ENCODE data around the gene WNK1.

Gene WNK1

GRCh38 chr12:727321-727720, 25.1 kb upstream of the WNK1 start:
- H3K4me3 ChIP-seq (ENCODE audit: low read length), result no peak overlapping the region
- TF ChIP-seq ZNF274 (IDR thresholded peaks at IDR 0.05; ENCODE audit: low read depth, low read length), result no peak

GRCh38 chr12:728781-729180, 23.6 kb upstream of the WNK1 start:
- H3K4me3 ChIP-seq (ENCODE audit: low read length), result no peak overlapping the region
- TF ChIP-seq ZNF274 (IDR thresholded peaks at IDR 0.05; ENCODE audit: low read depth, low read length), result no peak

GRCh38 chr12:729221-729620, 23.2 kb upstream of the WNK1 start:
- no peak for TF ChIP-seq ZNF274 (IDR thresholded peaks at IDR 0.05; ENCODE audit: low read depth, low read length)
- H3K4me3 ChIP-seq (ENCODE audit: low read length), result no peak overlapping the region

GRCh38 chr12:730550-730949, 21.8 kb upstream of the WNK1 start:
- no peak overlapping the region for H3K4me3 ChIP-seq (ENCODE audit: low read length)
- no peak for TF ChIP-seq ZNF274 (IDR thresholded peaks at IDR 0.05; ENCODE audit: low read depth, low read length)

DNA sequence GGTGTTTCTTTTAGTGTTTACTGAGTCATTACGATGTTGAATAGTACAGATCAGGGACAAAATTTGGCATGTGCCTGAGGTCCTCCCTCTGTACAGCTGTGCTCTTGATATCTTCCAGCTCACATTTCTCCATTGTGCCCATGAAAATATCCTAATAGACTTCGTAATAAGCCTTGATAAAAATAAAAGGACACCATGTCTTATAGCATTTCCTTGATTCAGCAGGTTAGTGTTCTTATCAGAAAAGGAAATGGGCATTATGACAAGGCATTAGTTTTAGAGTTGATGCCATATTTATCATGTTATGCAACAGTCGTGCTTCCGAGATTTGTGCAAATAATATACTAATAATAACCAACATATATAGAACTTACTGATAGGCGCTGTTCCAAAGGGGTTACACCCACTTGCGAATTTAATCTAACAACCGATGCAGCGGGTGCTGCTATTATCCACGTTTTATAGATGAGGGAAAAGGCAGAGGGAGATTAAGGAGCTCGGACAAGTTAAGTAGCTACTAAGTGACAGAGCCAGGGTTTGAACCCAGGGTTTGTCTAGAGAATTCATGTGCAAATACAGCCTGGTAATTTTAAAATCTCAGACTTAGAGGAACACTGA, 15.1 kb upstream of the WNK1 start:
- no peak overlapping the region for H3K4me3 ChIP-seq (ENCODE audit: low read length)
- TF ChIP-seq ZNF274 (IDR thresholded peaks at IDR 0.05; ENCODE audit: low read depth, low read length), result no peak

DNA sequence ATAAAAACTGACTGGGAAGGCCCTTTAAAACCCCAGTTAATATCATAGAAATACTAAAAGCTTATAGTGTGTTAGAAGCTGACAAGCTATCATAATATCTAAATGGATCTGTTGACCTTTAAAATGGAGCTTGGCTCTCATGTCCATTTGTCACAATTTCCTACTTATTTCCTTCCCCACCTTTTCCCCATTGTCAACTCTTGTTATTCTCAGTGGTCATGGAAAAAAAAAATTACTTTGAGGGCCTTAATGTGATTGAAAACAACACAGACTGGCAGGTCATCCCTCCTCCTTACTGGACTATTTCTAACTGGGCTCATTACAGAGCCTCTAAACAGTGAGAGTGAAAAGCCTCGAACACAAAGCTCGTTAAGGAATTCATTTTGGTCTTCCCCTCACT, 13.7 kb upstream of the WNK1 start:
- no peak for TF ChIP-seq ZNF274 (IDR thresholded peaks at IDR 0.05; ENCODE audit: low read depth, low read length)
- H3K4me3 ChIP-seq (ENCODE audit: low read length), result no peak overlapping the region

DNA sequence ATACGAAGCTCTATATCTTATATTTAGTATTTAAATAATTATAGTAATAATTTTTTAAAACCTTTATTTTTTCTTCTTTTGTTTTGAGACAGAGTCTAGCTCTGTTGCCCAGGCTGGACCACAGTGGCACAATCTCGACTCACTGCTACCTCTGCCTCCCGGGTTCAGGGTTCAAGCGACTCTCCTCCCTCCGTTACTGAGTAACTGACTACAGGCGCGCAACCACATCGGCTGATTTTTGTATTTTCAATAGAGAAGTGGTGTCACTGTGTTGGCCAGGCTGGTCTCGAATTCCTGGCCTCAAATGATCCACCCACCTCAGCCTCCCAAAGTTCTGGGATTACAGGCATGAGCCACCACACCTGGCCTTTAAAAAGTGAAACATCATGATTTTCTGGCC, 13.0 kb upstream of the WNK1 start:
- TF ChIP-seq ZNF274 (IDR thresholded peaks at IDR 0.05; ENCODE audit: low read depth, low read length), result no peak
- H3K4me3 ChIP-seq (ENCODE audit: low read length), result no peak overlapping the region

DNA sequence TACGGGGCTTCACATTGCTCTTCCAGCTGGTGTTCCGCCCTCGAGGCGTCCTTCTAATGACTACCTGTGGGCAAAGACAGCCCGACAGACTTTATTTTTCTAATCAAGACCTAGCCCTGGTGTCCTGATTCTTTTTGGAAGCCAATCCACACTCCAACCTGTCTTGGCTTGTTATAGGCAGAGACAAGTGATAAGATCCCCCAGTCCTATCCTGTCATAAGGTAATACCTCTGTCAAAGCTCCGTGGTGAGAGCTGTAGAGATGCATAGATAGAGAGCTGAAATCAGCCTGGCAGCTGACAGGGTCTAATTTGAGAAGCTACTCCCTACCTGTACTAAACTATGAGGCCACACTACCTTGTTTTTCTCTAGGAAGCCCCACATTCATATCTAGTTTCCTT, 11.5 kb upstream of the WNK1 start:
- no peak for TF ChIP-seq ZNF274 (IDR thresholded peaks at IDR 0.05; ENCODE audit: low read depth, low read length)
- no peak overlapping the region for H3K4me3 ChIP-seq (ENCODE audit: low read length)

GRCh38 chr12:749751-750270, 2.6 kb upstream of the WNK1 start:
- no peak overlapping the region for H3K4me3 ChIP-seq (ENCODE audit: low read length)
- TF ChIP-seq ZNF274 (IDR thresholded peaks at IDR 0.05; ENCODE audit: low read depth, low read length), result no peak

DNA sequence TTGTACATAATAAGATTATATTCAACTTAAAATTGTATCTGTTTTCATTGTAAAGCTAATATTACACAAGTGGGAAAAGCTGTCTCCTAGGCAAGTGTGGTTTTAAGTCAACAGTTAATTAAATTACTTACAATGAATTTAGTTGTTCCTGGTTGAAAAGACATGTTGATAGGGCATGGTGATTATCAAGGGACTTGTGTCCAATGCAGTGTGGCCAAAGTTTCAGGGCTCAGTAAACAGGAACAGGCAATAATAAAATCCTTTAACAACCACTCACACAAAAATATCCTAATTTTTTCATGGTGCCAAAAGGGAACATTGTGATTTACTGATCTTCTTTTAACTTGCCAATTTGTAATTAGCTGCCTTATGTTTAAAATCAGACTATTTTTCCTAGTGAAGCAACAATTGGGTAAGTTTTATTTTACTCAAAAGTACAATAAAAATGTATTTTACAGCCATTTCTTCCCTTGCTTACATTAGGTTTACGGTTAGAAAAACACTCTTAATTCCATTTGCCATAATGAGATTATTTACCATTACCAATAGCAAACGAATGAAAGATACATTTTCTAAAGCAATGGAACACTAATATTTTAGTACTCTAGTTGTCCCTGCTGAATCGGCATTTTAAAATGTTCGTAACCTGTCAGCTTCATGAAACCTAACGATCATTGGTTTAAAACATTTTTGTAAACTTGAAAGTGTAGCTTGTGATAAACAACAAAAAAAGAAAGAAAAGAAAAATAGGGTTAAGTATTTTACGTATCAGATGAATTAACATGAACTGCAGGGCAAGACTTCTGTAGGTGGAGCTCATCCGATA, 1.8 kb upstream of the WNK1 start:
- peak overlapping the region; percentile 33 for H3K4me3 ChIP-seq (ENCODE audit: low read length)
- TF ChIP-seq ZNF274 (IDR thresholded peaks at IDR 0.05; ENCODE audit: low read depth, low read length), result no peak

DNA sequence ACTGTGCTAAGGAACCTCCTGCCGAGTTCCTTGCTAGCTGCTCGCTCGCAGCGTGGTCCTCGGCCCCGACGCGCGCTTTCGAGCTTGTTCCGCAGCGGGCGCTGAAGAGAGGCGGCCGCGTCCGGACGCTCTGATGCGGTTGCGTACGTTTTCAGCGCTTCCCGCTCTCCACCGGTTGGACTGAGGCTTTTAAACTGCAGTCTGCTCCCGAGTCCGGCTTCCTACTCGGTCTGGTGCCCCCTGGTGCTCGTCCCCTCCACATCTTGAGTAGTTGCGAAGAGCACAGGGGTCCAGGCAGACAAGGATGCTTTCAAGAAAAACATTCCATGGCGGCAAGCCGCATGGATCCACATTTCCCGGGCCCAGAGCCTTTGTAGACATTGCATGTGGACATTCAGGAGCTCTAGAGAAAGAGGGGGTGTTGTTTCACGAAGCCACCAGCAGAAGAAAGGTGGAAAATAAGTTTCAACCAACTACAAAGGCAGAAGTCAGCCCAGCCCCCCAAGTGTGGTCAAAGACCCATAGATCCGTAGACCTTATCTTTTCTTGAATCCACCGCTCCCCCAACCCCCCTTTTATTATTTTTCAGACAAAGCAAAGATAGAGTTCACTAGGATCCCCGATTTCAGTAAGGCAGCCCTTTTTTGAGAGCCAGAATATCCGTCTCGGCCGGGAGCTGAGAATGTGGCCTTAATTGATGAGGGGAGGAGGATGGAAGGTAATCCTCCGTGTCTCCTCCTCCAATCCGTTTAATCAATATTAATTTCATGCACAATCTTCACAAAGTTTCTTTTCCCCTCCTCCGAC, 984 bp upstream of the WNK1 start:
- peak overlapping the region; percentile 84 for H3K4me3 ChIP-seq (ENCODE audit: low read length)
- TF ChIP-seq ZNF274 (IDR thresholded peaks at IDR 0.05; ENCODE audit: low read depth, low read length), result no peak

GRCh38 chr12:752695-753610, 574 bp downstream of the WNK1 start:
- no peak for TF ChIP-seq ZNF274 (IDR thresholded peaks at IDR 0.05; ENCODE audit: low read depth, low read length)

DNA sequence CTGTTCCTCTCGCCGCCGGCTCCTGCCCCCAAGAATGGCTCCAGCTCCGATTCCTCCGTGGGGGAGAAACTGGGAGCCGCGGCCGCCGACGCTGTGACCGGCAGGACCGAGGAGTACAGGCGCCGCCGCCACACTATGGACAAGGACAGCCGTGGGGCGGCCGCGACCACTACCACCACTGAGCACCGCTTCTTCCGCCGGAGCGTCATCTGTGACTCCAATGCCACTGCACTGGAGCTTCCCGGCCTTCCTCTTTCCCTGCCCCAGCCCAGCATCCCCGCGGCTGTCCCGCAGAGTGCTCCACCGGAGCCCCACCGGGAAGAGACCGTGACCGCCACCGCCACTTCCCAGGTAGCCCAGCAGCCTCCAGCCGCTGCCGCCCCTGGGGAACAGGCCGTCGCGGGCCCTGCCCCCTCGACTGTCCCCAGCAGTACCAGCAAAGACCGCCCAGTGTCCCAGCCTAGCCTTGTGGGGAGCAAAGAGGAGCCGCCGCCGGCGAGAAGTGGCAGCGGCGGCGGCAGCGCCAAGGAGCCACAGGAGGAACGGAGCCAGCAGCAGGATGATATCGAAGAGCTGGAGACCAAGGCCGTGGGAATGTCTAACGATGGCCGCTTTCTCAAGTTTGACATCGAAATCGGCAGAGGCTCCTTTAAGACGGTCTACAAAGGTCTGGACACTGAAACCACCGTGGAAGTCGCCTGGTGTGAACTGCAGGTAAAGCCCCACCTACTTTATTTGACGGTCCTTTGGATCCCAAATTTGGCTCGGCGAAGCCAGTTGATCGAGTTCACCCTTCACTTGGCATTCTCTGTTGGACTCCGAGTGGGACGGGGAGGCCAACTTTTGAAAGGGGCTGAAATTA, 1.5 kb downstream of the WNK1 start:
- no peak for TF ChIP-seq ZNF274 (IDR thresholded peaks at IDR 0.05; ENCODE audit: low read depth, low read length)
- peak overlapping the region; percentile 99 for H3K4me3 ChIP-seq (ENCODE audit: low read length)

More at GRCh38 chr12:752695-753610, 574 bp downstream of the WNK1 start:
- H3K4me3 ChIP-seq (ENCODE audit: low read length), result peak overlapping the region; percentile 99

All from GM08714 (cell line).